GM19351 (cell line): Measurements from ENCODE around the gene DHX9.

Experiments used
- ATAC-seq: cut with Tn5 transposase; IDR thresholded peaks from one replicate; pipeline ENCODE4 v1.9.1; 2021; ENCODE audit warnings: mild to moderate bottlenecking, moderate library complexity; ENCODE audit not compliant: unreplicated experiment

DHX9 gene

DNA sequence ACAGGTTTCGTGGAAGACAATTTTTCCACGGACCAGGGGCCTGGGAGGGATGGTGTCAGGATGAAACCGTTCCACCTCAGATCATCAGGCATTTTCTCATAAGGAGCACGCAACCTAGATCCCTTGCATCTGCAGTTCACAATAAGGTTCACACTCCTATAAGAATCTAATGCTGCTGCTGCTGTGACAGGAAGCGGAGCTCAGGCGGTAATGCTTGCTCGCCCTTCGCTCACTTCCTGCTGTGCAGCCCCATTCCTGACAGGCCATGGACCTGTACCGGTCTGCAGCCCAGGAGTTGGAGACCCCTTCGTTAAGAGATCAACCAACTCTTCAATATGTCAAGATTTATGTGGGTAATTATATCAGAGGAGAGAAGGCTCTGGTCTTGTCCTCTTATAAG, 3.3 kb upstream of the DHX9 start:
- ATAC-seq: no peak

- ATAC-seq: no peak
Observed at GRCh38 chr1:182841368-182841988, 2.3 kb downstream of the DHX9 start.

DNA sequence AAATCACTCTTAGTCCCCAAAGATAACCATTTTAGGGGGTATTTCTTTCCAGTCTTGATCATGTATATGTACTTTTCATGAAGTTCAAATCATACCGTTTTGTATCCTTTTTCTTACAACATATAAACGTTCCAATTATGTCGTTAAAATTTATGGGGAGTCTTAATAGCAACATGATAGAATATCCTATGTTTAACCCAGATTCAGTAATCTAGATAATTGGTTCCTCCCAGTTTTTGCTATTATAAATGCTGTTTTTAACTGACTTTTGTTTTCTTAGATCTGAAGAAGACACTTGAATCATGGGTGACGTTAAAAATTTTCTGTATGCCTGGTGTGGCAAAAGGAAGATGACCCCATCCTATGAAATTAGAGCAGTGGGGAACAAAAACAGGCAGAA, 3.1 kb downstream of the DHX9 start:
- no peak for ATAC-seq

- ATAC-seq: no peak
Observed at GRCh38 chr1:182845379-182845778, 6.2 kb downstream of the DHX9 start.

DNA sequence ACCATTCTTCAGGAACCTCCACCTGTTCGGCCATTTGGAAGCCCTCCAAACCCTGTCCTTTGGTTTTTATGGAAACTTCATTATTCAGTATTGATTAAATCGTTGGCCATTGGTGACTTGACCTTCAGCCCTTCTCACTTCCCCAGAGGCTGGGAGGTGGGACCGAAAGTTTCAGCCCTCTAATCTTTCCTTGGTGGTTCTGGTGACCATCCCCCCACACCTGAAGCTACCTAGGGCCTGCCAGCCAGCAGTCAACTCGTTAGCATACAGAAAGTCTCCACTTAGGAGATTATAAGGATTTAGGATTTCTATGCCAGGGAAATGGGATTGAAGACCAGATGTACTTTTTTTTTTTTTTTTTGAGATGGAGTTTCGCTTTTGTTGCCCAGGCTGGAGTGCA, 6.7 kb downstream of the DHX9 start:
- no peak for ATAC-seq

DNA sequence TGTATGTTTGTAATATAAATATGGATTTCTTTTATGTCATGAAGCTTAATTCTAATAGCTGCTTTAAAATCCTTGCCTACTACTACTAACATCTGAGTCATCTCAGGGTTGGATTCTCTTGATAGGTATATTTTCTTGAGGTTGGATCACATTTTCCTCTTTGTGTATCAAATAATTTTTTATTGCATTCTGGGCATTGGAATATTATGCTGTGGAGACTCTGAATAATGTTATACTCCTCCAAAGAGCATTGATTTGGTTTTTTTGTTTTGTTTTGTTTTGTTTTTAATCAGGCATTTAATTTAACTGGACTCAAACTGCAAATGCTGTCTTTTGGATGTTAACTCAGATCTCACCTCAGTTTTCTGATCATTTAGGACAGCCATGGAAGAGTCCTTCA, 8.0 kb downstream of the DHX9 start:
- no peak for ATAC-seq

DNA sequence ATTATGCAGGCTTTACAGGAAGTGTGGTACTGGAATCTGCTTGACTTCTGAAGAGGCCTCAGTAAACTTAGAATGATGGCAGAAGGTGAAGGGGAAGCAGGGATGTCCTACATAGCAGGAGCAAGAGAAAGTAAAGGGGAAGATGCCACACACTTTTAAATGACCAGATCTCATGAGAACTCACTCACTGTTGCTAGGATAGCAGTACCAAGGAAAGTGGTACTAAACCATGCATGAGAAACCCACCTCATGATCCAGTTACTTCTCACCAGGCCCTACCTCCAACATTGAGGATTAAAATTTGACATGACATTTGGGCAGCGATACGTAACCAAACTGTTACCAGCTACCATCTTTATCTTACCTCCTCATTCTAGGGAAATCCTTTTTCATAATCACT, 9.6 kb downstream of the DHX9 start:
- no peak for ATAC-seq

- no peak for ATAC-seq
Observed at GRCh38 chr1:182850319-182850718, 11.2 kb downstream of the DHX9 start.

- ATAC-seq: no peak
Observed at GRCh38 chr1:182851825-182852224, 12.7 kb downstream of the DHX9 start.

- no peak for ATAC-seq
Observed at GRCh38 chr1:182855911-182856310, 16.8 kb downstream of the DHX9 start.

GRCh38 chr1:182857212-182857611, 18.1 kb downstream of the DHX9 start:
- no peak for ATAC-seq

DNA sequence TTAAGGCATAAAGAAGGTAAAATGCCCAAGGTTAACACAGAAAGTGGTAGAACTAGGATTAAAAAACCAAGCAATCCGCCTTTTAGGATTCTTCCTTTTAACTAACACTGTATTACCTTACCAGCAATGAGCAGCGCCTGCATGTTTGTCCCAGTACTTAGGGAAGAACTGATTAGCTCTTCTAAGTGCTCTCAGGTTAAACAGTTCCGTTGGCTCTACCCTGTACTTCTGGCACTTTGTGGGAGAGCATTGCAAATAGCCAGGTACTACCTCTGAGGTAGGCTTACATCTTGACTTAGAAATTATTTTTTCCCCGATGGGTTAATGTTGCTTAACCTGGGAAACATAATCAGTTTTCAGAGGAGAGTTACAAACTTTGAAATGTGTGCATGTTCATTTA, 21.5 kb downstream of the DHX9 start:
- no peak for ATAC-seq

DNA sequence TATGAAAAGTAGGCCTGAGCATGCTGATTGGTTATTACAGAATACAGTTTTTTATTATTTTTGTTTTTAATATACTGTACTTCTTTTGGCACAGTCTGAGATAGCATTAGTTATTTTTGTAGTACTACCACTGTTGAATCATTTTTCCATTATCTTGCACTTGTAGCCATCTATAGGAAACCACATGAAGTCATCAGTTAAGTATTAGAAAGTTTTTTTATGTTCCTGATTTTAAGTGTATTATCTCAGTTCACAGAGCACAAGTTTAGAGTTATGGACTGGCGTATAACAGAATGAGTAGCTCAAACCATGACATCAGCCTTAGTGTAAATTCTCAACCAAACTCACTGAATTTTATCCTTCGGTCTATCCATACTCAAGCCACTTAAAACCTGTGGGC, 22.8 kb downstream of the DHX9 start:
- ATAC-seq: no peak

DNA sequence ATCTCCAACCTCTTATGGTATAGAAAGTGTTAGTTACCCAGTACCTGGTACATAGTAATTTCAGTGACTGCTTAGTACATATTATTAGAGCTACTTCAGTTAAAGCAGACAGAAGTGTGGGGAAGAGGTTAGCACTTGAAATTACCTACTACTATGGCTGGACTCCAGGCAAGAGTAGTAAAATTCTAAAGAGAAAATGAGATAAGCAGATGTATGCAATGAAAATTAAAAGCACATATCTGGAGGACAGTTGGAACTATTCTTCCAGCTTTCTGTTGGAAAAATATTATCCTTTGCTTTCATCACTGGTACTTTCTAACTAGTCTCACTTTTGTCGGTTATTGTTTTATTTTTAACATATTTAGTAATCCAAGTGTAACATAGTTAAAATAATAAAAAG, 23.7 kb downstream of the DHX9 start:
- no peak for ATAC-seq

GRCh38 chr1:182863940-182864339, 24.8 kb downstream of the DHX9 start:
- ATAC-seq: no peak

DNA sequence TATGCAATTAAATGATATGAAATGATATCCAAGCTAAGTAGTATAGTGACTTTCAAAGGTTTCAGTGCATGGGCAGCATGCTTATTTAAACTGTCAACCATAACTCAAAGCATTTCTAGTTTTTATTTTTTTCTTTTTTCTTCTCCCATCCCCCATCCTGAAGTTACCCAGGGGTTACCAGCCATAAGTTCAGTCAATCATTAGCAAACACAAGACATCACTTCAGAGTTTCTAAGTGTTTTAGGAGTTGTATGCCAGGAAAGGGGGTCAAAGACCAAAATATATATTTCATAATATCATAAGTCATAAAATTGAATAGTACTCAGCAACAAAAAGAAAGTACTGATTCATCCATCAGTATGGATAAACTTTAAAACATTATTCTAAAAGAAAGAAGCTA, 28.7 kb downstream of the DHX9 start:
- ATAC-seq: no peak

DNA sequence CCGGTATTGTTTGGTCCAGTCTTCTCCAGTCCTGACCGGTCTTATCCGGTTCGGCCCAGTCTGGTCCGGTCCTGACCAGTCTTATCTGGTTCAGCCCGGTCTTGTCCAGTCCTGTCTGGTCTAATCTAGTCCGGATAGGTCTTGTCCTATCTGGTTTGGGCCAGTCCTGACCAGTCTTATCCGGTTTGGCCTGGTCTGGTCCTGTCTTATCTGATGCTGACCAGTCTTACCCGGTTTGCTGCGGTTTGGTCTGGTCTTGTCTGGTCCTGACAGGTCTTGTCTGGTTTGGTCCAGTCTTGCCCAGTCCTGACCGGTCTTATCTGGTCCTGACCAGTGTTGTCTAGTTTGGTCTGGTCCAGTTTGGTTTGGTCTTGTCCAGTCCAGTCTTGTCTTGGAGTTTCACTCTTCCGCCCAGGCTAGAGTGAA, 30.1 kb downstream of the DHX9 start:
- ATAC-seq: no peak

DNA sequence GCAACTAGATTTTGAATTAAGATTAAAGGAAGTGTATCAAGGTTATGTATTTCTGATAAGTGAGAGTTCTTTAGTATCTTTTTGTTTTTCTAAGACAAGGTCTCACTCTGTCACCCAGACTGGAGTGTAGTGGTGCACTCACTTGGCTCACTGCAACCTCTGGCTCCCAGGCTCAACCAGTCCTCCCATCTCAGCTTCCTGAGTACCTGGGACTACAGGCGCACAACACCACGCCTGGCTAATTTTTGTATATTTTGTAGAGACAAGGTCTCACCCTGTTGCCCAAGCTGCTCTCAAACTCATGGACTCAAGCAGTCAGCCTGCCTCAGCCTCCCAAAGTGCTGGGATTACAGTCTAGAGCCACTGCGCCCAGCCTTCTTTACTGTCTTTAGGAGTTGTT, 33.7 kb downstream of the DHX9 start:
- ATAC-seq: no peak

GRCh38 chr1:182875889-182876288, 36.7 kb downstream of the DHX9 start:
- no peak for ATAC-seq

GRCh38 chr1:182877331-182877730, 38.2 kb downstream of the DHX9 start:
- ATAC-seq: no peak

DNA sequence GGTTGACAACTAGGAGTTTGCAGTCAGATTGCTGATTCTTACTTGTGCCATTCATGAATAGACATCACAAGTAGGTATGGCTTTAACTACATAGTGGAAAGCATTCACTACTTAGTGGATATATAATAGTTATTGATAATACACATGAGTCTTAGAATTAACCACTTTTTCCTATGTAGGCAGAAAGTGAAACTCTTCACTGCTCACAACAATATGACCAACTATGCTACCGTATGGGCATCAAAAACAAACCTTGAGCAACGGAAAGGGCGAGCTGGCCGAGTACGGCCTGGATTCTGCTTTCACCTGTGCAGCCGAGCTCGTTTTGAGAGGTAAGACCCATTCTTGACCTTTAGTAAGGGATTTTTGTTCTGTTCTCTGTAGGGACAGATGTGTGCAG, 38.7 kb downstream of the DHX9 start:
- no peak for ATAC-seq

GRCh38 chr1:182884872-182885271, 45.7 kb downstream of the DHX9 start:
- no peak for ATAC-seq

DNA sequence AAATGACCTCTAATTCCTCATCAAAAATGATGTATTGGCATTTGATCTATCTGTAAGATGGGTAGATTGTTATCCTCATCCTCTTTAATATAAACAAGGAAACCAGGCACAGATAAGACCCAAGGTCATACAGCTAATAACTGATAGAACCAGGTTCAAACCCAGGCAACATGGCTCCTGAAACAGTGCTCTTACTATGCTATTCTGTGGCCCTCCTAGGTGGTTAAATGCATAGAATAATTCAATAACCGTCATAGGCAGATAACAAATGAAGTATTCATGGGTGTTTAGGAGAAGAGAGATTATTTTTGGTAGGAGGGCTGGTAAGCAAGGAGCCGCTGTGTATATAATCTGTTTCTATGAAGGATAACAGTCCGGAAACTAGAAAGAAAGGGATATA, 46.4 kb downstream of the DHX9 start:
- no peak for ATAC-seq

DNA sequence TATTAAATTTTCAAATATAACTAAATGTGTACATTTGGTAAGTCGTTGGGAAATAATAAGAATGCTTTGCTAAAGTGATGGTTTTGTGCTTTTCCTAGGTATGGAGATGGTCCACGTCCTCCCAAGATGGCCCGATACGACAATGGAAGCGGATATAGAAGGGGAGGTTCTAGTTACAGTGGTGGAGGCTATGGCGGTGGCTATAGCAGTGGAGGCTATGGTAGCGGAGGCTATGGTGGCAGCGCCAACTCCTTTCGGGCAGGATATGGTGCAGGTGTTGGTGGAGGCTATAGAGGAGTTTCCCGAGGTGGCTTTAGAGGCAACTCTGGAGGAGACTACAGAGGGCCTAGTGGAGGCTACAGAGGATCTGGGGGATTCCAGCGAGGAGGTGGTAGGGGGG, 47.8 kb downstream of the DHX9 start:
- ATAC-seq: no peak
